Measurements from ENCODE around the gene TCEAL9. TPM values are rescaled to one million over a fixed set of nuclear protein-coding genes. Genes with fewer than 3 reads are reported as not detected.

The TCEAL9 gene
- total RNA-seq, 1 donor from 2014 or later, result 69.0 TPM

- no peak for FAIRE-seq
Measured at GRCh38 chrX:103311399-103311780, 44.9 kb upstream of the TCEAL9 start.

GRCh38 chrX:103329991-103330390, 26.3 kb upstream of the TCEAL9 start, which contains the start of gene TCEAL7:
TSS of gene TCEAL7 (plus strand) at chrX:103330239. CDS start at chrX:103331404, 1,165 bp downstream.
- DNase-seq (ENCODE audit: low read depth), result peak; percentile 50
- peak within 1 kb of the TSS; percentile 52 for H3K4me3 ChIP-seq (ENCODE audit: insufficient read depth, low read depth, low read length)
- Mint-ChIP-seq H3K4me1 (ENCODE audit: low read depth, unreplicated experiment) (peaks cover 3% of the 10 kb centered on the region), H3K36me3 (ENCODE audit: low read depth, unreplicated experiment) (no peaks in the 10 kb centered on the region), H3K27me3 (ENCODE audit: low read depth, unreplicated experiment) (no peaks in the 10 kb centered on the region), H3K4me3 (ENCODE audit: unreplicated experiment) (peak within 1 kb of the TSS; percentile 79), H3K9me3 (ENCODE audit: unreplicated experiment) (no peaks in the 10 kb centered on the region), H3K27ac (ENCODE audit: unreplicated experiment) (no peak within 1 kb of the TSS)
- peaks cover 3% of the 10 kb centered on the region for H3K4me1 ChIP-seq (ENCODE audit: insufficient read depth, low read length)
- peak within 1 kb of the TSS; percentile 84 for H3K4me2 ChIP-seq (ENCODE audit: low read length)
- FAIRE-seq, result no peak
- peak within 1 kb of the TSS; percentile 76 for H3K9ac ChIP-seq (ENCODE audit: low read length)
- H4K20me1 ChIP-seq (ENCODE audit: insufficient read depth, low read length), result no peaks in the 10 kb centered on the region
- H3K36me3 ChIP-seq (ENCODE audit: insufficient read depth, low read length), result no peaks in the 10 kb centered on the region
- no peaks in the 10 kb centered on the region for H3K27me3 ChIP-seq (ENCODE audit: insufficient read depth, low read length)
- no peaks in the 10 kb centered on the region for H3K79me2 ChIP-seq (ENCODE audit: insufficient read depth, low read length)
- H3K27ac ChIP-seq (ENCODE audit: low read depth, low read length), result peak within 1 kb of the TSS; percentile 13
- H3K9me3 ChIP-seq (ENCODE audit: insufficient read depth, low read depth, low read length), result no peaks in the 10 kb centered on the region
- TF ChIP-seq EZH2 (IDR thresholded peaks at IDR 0.05; ENCODE audit: insufficient read depth, low read length) (no peak), CTCF (IDR thresholded peaks at IDR 0.05; ENCODE audit: insufficient read depth, low read depth, low read length) (no peak)
- peak within 1 kb of the TSS; percentile 86 for H2AFZ ChIP-seq (ENCODE audit: low read depth, low read length)

More at GRCh38 chrX:103311399-103311780, 44.9 kb upstream of the TCEAL9 start:
- no peaks in the 10 kb centered on the region for H3K27me3 Mint-ChIP-seq (ENCODE audit: low read depth, unreplicated experiment)
- Histone ChIP-seq H3K27ac (ENCODE audit: low read depth, low read length) (no peak overlapping the region), H3K36me3 (ENCODE audit: insufficient read depth, low read length) (no peaks in the 10 kb centered on the region), H2AFZ (ENCODE audit: low read depth, low read length) (no peak overlapping the region), H3K4me2 (ENCODE audit: low read length) (no peak overlapping the region), H3K9ac (ENCODE audit: low read length) (no peak overlapping the region), H3K79me2 (ENCODE audit: insufficient read depth, low read length) (no peaks in the 10 kb centered on the region), H4K20me1 (ENCODE audit: insufficient read depth, low read length) (no peaks in the 10 kb centered on the region), H3K27me3 (ENCODE audit: insufficient read depth, low read length) (peaks cover 5% of the 10 kb centered on the region), H3K4me3 (ENCODE audit: insufficient read depth, low read depth, low read length) (no peak overlapping the region), H3K4me1 (ENCODE audit: insufficient read depth, low read length) (no peaks in the 10 kb centered on the region), H3K9me3 (ENCODE audit: insufficient read depth, low read depth, low read length) (no peaks in the 10 kb centered on the region)
- H3K4me3 Mint-ChIP-seq (ENCODE audit: unreplicated experiment), result peak overlapping the region; percentile 84
- H3K36me3 Mint-ChIP-seq (ENCODE audit: low read depth, unreplicated experiment), result no peaks in the 10 kb centered on the region
- DNase-seq (ENCODE audit: low read depth), result no peak
- TF ChIP-seq EZH2 (IDR thresholded peaks at IDR 0.05; ENCODE audit: insufficient read depth, low read length), result no peak
- H3K9me3 Mint-ChIP-seq (ENCODE audit: unreplicated experiment), result no peaks in the 10 kb centered on the region
- no peak overlapping the region for H3K27ac Mint-ChIP-seq (ENCODE audit: unreplicated experiment)
- H3K4me1 Mint-ChIP-seq (ENCODE audit: low read depth, unreplicated experiment), result no peaks in the 10 kb centered on the region

GRCh38 chrX:103330681-103331288, 25.5 kb upstream of the TCEAL9 start:
- peak; percentile 6 for DNase-seq (ENCODE audit: low read depth)
- TF ChIP-seq CTCF (IDR thresholded peaks at IDR 0.05; ENCODE audit: insufficient read depth, low read depth, low read length), result no peak
- TF ChIP-seq EZH2 (IDR thresholded peaks at IDR 0.05; ENCODE audit: insufficient read depth, low read length), result no peak
- no peaks in the 10 kb centered on the region for H3K27me3 ChIP-seq (ENCODE audit: insufficient read depth, low read length)
- peak overlapping the region; percentile 84 for H3K4me2 ChIP-seq (ENCODE audit: low read length)
- peak overlapping the region; percentile 52 for H3K4me3 ChIP-seq (ENCODE audit: insufficient read depth, low read depth, low read length)
- peak; percentile 17 for FAIRE-seq
- peaks cover 3% of the 10 kb centered on the region for H3K4me1 ChIP-seq (ENCODE audit: insufficient read depth, low read length)
- no peaks in the 10 kb centered on the region for H3K27me3 Mint-ChIP-seq (ENCODE audit: low read depth, unreplicated experiment)
- peak overlapping the region; percentile 86 for H2AFZ ChIP-seq (ENCODE audit: low read depth, low read length)
- no peaks in the 10 kb centered on the region for H3K36me3 ChIP-seq (ENCODE audit: insufficient read depth, low read length)
- peak overlapping the region; percentile 76 for H3K9ac ChIP-seq (ENCODE audit: low read length)
- peak overlapping the region; percentile 79 for H3K4me3 Mint-ChIP-seq (ENCODE audit: unreplicated experiment)
- peaks cover 3% of the 10 kb centered on the region for H3K4me1 Mint-ChIP-seq (ENCODE audit: low read depth, unreplicated experiment)
- no peaks in the 10 kb centered on the region for H3K36me3 Mint-ChIP-seq (ENCODE audit: low read depth, unreplicated experiment)
- H3K9me3 Mint-ChIP-seq (ENCODE audit: unreplicated experiment), result no peaks in the 10 kb centered on the region
- H3K27ac Mint-ChIP-seq (ENCODE audit: unreplicated experiment), result no peak overlapping the region
- H4K20me1 ChIP-seq (ENCODE audit: insufficient read depth, low read length), result no peaks in the 10 kb centered on the region
- no peaks in the 10 kb centered on the region for H3K79me2 ChIP-seq (ENCODE audit: insufficient read depth, low read length)
- H3K9me3 ChIP-seq (ENCODE audit: insufficient read depth, low read depth, low read length), result no peaks in the 10 kb centered on the region
- H3K27ac ChIP-seq (ENCODE audit: low read depth, low read length), result peak overlapping the region; percentile 13

All from astrocyte (in vitro differentiated cells and primary cell).